WTC11 (cell line): ENCODE results near the gene MEGF6. TPM values are rescaled to one million over a fixed set of nuclear protein-coding genes. Genes with fewer than 3 reads are reported as not detected.
A peak's percentile ranks its signal among the peaks of the same experiment; 100 is the strongest.

Experiments
- ATAC-seq: fragments of 200-7000 bp; cut with Tn5 transposase; 2 replicates; pipeline ENCODE4 v1.10.0; 2021; ENCODE audit warnings: mild to moderate bottlenecking, moderate library complexity
- CTCF ChIA-PET: fragments of 300-600 bp; sonication (Branson Sonifier 250); formaldehyde crosslinking; loops from one replicate; lab custom pipeline; 2021; ENCODE audit warnings: antibody characterized with exemption; lab: Charles Lee
- POLR2A ChIA-PET: fragments of 350-600 bp; sonication (Branson Sonifier 250); formaldehyde crosslinking; loops from one replicate; lab custom pipeline; 2021; ENCODE audit warnings: antibody characterized with exemption; lab: Charles Lee
- DNase-seq: peaks from one replicate; pipeline ENCODE4 v3.0.0; 2021; ENCODE audit warnings: low spot score
- H3K27ac Mint-ChIP-seq: 2 replicates; pipeline ENCODE4 v1.8.0; 2021; ENCODE audit warnings: mixed read lengths
- H3K27me3 Mint-ChIP-seq: 2 replicates; pipeline ENCODE4 v1.8.0; 2021; ENCODE audit warnings: low read depth, mild to moderate bottlenecking, moderate library complexity, mixed read lengths
- H3K36me3 Mint-ChIP-seq: 2 replicates; pipeline ENCODE4 v1.8.0; 2021; ENCODE audit warnings: mixed read lengths
- H3K4me1 Mint-ChIP-seq: 2 replicates; pipeline ENCODE4 v1.8.0; 2022; ENCODE audit warnings: mixed read lengths
- H3K4me3 Mint-ChIP-seq: 2 replicates; pipeline ENCODE4 v1.8.0; 2021; ENCODE audit warnings: mild to moderate bottlenecking, moderate library complexity, mixed read lengths
- H3K9me3 Mint-ChIP-seq: 2 replicates; pipeline ENCODE4 v1.8.0; 2021; ENCODE audit warnings: mixed read lengths
- ARID4B ChIP-seq: sonication (generic); formaldehyde crosslinking; IDR thresholded peaks from 2 replicates; pipeline ENCODE4 v1.8.0; 2023; ENCODE audit warnings: missing genetic modification reagents, mild to moderate bottlenecking, borderline replicate concordance
- CBFB ChIP-seq: sonication (generic); formaldehyde crosslinking; IDR thresholded peaks from 2 replicates; pipeline ENCODE4 v1.8.1; 2022; ENCODE audit warnings: mild to moderate bottlenecking, low read depth, missing genetic modification reagents
- E2F5 ChIP-seq: sonication (generic); formaldehyde crosslinking; IDR thresholded peaks from 2 replicates; pipeline ENCODE4 v1.8.1; 2022; ENCODE audit warnings: mild to moderate bottlenecking, moderate library complexity, missing genetic modification reagents
- ERG ChIP-seq: fragments of 250-450 bp; sonication (Bioruptor Pico); IDR thresholded peaks from 2 replicates; pipeline ENCODE4 v1.8.0; 2021; ENCODE audit warnings: mild to moderate bottlenecking
- ETV6 ChIP-seq: sonication (generic); formaldehyde crosslinking; IDR thresholded peaks from 2 replicates; pipeline ENCODE4 v1.8.1; 2022; ENCODE audit warnings: mild to moderate bottlenecking, missing genetic modification reagents
- JUN ChIP-seq: sonication (generic); formaldehyde crosslinking; IDR thresholded peaks from 2 replicates; pipeline ENCODE4 v1.8.0; 2023; ENCODE audit warnings: mild to moderate bottlenecking, missing genetic modification reagents
- NR3C1 ChIP-seq: sonication (generic); formaldehyde crosslinking; conservative IDR thresholded peaks from 2 replicates; pipeline ENCODE4 v1.8.1; 2023; ENCODE audit warnings: low read depth, mild to moderate bottlenecking, missing genetic modification reagents
- PRRX2 ChIP-seq: fragments of 250-450 bp; sonication (Bioruptor Pico); IDR thresholded peaks from 2 replicates; pipeline ENCODE4 v1.8.0; 2021; ENCODE audit warnings: mild to moderate bottlenecking
- RORB ChIP-seq: fragments of 250-450 bp; sonication (Bioruptor Pico); IDR thresholded peaks from 2 replicates; pipeline ENCODE4 v1.9.0; 2021; ENCODE audit warnings: mild to moderate bottlenecking
- SOX15 ChIP-seq: fragments of 250-450 bp; sonication (Bioruptor Pico); IDR thresholded peaks from 2 replicates; pipeline ENCODE4 v1.9.0; 2021; ENCODE audit warnings: mild to moderate bottlenecking
- SP1 ChIP-seq: sonication (generic); formaldehyde crosslinking; conservative IDR thresholded peaks from 2 replicates; pipeline ENCODE4 v1.8.1; 2022; ENCODE audit warnings: missing genetic modification reagents
- USF1 ChIP-seq: sonication (generic); formaldehyde crosslinking; IDR thresholded peaks from 2 replicates; pipeline ENCODE4 v1.8.0; 2022; ENCODE audit warnings: mild to moderate bottlenecking, missing genetic modification reagents
- ZMAT4 ChIP-seq: fragments of 250-450 bp; sonication (Bioruptor Pico); IDR thresholded peaks from 2 replicates; pipeline ENCODE4 v1.9.0; 2021; ENCODE audit warnings: mild to moderate bottlenecking
- ZNF138 ChIP-seq: sonication (generic); formaldehyde crosslinking; conservative IDR thresholded peaks from 2 replicates; pipeline ENCODE4 v1.8.1; 2022; ENCODE audit warnings: mild to moderate bottlenecking, moderate library complexity, missing genetic modification reagents
- ZNF423 ChIP-seq: fragments of 250-450 bp; sonication (Bioruptor Pico); IDR thresholded peaks from 2 replicates; pipeline ENCODE4 v2.1.2; 2022; ENCODE audit warnings: mild to moderate bottlenecking, moderate library complexity
- total RNA-seq: library from RNA; stranded (reverse); gene quantifications from 3 replicates; pipeline ENCODE4 v1.2.3, GENCODE V29; 2021

MEGF6 gene
- total RNA-seq, 1 experiment from 2014 or later = 24.9 TPM

- no peak overlapping the region for H3K27ac Mint-ChIP-seq
- no peaks in the 10 kb centered on the region for H3K27me3 Mint-ChIP-seq
- no peak for DNase-seq
- no peaks in the 10 kb centered on the region for H3K36me3 Mint-ChIP-seq
- no peaks in the 10 kb centered on the region for H3K9me3 Mint-ChIP-seq
- ATAC-seq = no peak
- no peak overlapping the region for H3K4me3 Mint-ChIP-seq
- no peaks in the 10 kb centered on the region for H3K4me1 Mint-ChIP-seq
- CTCF ChIA-PET = no interaction called here
- TF ChIP-seq ZNF423 (CRISPR knock-in tag) (0 out of 2 replicates have a peak, but pooled peaks have one; percentile 24), SOX15 (CRISPR knock-in tag) (no peak)
- POLR2A ChIA-PET = no interaction called here
These were observed 88.6 kb downstream of the MEGF6 start for GRCh38 chr1:3522564-3523265.

- CTCF ChIA-PET = no interaction called here
- no peaks in the 10 kb centered on the region for H3K9me3 Mint-ChIP-seq
These were observed 89.2 kb downstream of the MEGF6 start for GRCh38 chr1:3522112-3522511.

GRCh38 chr1:3521426-3521825 is 89.9 kb downstream of the MEGF6 start:
- Mint-ChIP-seq H3K27me3 (no peaks in the 10 kb centered on the region), H3K4me1 (no peaks in the 10 kb centered on the region), H3K36me3 (no peaks in the 10 kb centered on the region), H3K27ac (no peak overlapping the region), H3K9me3 (no peaks in the 10 kb centered on the region), H3K4me3 (no peak overlapping the region)
- POLR2A ChIA-PET = no interaction called here
- TF ChIP-seq ARID4B (CRISPR knock-in tag) (no peak), ETV6 (CRISPR knock-in tag) (no peak), RORB (CRISPR knock-in tag) (no peak), ZNF138 (CRISPR knock-in tag) (no peak), ZMAT4 (no peak), JUN (CRISPR knock-in tag) (no peak)
- DNase-seq (no peak), ATAC-seq (no peak)
- CTCF ChIA-PET = interaction anchor here (0.8 kb wide), 1 partner anchor 30 kb away, joined by 4 read pairs; no protein-coding TSS in a partner anchor

More at GRCh38 chr1:3522112-3522511, 89.2 kb downstream of the MEGF6 start:
- POLR2A ChIA-PET = no interaction called here
- no peak for DNase-seq
- no peaks in the 10 kb centered on the region for H3K4me1 Mint-ChIP-seq
- no peaks in the 10 kb centered on the region for H3K27me3 Mint-ChIP-seq
- no peak for TF ChIP-seq PRRX2 (CRISPR knock-in tag)
- no peak for TF ChIP-seq E2F5 (CRISPR knock-in tag)
- no peak for TF ChIP-seq USF1 (CRISPR knock-in tag)
- TF ChIP-seq SP1 (CRISPR knock-in tag) = no peak
- no peak for TF ChIP-seq ERG (CRISPR knock-in tag)
- no peak for TF ChIP-seq NR3C1 (CRISPR knock-in tag)
- TF ChIP-seq CBFB (CRISPR knock-in tag) = no peak
- no peak overlapping the region for H3K27ac Mint-ChIP-seq
- H3K4me3 Mint-ChIP-seq = no peak overlapping the region
- no peaks in the 10 kb centered on the region for H3K36me3 Mint-ChIP-seq
- ATAC-seq = no peak
